ENCODE measurements around the gene DHDDS.

The DHDDS gene

DNA sequence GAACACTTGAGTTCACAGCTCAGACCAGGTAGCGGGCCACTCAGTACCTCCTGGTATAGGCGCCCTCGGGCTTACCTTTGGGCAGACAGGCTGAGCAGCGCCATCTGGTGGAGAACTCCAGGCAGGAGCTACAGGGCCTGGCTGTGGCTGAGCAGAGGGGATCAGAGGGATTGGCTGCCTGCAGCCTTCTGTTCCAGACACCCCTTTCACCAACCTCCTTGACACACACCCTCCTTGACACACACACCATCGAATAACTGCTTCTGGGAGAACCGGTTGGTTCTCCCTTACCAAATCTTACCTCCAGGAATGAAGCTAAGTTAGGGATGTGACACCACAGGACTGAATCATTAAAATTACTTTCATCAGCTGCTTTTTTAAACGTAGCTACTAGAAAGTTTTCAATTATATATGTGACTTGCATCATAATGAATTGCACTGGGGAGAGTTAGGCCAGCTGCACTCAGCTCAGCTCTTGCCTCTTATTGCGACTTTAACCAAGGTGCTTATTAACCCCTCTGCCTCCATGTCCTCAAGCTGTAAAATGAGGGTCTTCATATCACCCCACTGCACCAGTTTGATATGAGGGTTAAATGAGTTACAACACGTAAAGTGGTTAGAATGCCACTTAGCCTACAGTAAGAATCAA is 14.9 kb upstream of the DHDDS start:
- H3K9me3 ChIP-seq (ENCODE audit: control insufficient read depth, low read length): no peaks in the 10 kb centered on the region
- no peaks in the 10 kb centered on the region for H3K4me1 ChIP-seq (ENCODE audit: control insufficient read depth, insufficient read depth, low read length, poor library complexity, severe bottlenecking)
- H3K36me3 ChIP-seq (ENCODE audit: control insufficient read depth, insufficient read depth, low read length): no peaks in the 10 kb centered on the region
- no peak overlapping the region for H3K4me3 ChIP-seq (ENCODE audit: insufficient read depth, low read depth, low read length, poor library complexity, severe bottlenecking)
- H3K27me3 ChIP-seq (replicated peaks; ENCODE audit: control insufficient read depth, insufficient read depth, low read length, poor library complexity, severe bottlenecking): peaks cover 6% of the 10 kb centered on the region
- no peak overlapping the region for H3K27ac ChIP-seq (ENCODE audit: insufficient read depth, low read length, poor library complexity, severe bottlenecking)
- peak; percentile 62 to 77 (median 65) for DNase-seq

DNA sequence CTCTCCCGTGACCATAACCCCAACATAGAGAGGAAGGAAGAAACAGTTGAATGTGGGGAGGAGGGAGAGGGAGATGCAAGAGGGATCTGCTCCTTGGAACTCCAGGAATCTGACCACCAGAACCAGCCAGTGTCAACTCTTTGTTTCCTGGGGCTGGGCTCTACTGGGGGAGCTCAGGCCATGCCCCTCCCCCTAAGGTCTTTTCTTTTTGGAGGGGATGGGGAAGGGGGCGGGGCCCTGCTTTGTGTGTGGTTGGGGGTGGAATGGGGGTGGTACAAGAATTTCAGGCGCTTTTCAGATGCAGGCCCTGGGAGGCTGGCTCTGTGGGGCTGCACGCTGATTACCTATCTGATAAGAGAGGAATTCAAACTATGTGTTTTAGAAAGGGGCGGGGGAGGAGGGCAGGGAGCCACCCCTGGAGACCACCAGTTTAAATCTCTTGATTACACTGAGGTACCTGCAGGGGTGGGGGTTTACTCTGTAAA is 13.2 kb upstream of the DHDDS start:
- no peak for DNase-seq
- H3K27me3 ChIP-seq (replicated peaks; ENCODE audit: control insufficient read depth, insufficient read depth, low read length, poor library complexity, severe bottlenecking): no peaks in the 10 kb centered on the region
- no peak overlapping the region for H3K27ac ChIP-seq (ENCODE audit: insufficient read depth, low read length, poor library complexity, severe bottlenecking)
- H3K36me3 ChIP-seq (ENCODE audit: control insufficient read depth, insufficient read depth, low read length): no peaks in the 10 kb centered on the region
- H3K9me3 ChIP-seq (ENCODE audit: control insufficient read depth, low read length): no peaks in the 10 kb centered on the region
- H3K4me3 ChIP-seq (ENCODE audit: insufficient read depth, low read depth, low read length, poor library complexity, severe bottlenecking): no peak overlapping the region
- no peaks in the 10 kb centered on the region for H3K4me1 ChIP-seq (ENCODE audit: control insufficient read depth, insufficient read depth, low read length, poor library complexity, severe bottlenecking)

DNA sequence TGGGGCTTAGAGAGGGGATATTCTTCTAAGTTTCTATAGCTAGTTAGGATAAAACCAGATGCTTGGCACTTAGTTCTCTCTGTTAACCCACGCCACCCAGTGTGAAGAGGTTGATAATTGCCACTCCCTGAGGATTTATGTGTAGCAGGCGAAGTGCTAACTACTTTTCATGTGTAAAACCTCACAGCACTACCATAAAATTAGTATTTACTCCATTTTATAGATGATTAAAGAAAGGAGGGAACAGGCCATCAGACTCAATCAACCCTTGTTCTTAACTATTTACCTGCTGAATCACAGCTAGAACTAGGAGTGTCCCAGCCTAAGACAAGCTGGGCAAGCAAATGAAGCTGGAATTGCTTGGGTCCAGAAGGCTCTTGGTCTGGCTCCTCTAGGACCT is 12.6 kb upstream of the DHDDS start:
- no peaks in the 10 kb centered on the region for H3K4me1 ChIP-seq (ENCODE audit: control insufficient read depth, insufficient read depth, low read length, poor library complexity, severe bottlenecking)
- no peak overlapping the region for H3K4me3 ChIP-seq (ENCODE audit: insufficient read depth, low read depth, low read length, poor library complexity, severe bottlenecking)
- no peak for DNase-seq
- H3K36me3 ChIP-seq (ENCODE audit: control insufficient read depth, insufficient read depth, low read length): no peaks in the 10 kb centered on the region
- H3K27me3 ChIP-seq (replicated peaks; ENCODE audit: control insufficient read depth, insufficient read depth, low read length, poor library complexity, severe bottlenecking): no peaks in the 10 kb centered on the region
- no peaks in the 10 kb centered on the region for H3K9me3 ChIP-seq (ENCODE audit: control insufficient read depth, low read length)
- H3K27ac ChIP-seq (ENCODE audit: insufficient read depth, low read length, poor library complexity, severe bottlenecking): no peak overlapping the region

DNA sequence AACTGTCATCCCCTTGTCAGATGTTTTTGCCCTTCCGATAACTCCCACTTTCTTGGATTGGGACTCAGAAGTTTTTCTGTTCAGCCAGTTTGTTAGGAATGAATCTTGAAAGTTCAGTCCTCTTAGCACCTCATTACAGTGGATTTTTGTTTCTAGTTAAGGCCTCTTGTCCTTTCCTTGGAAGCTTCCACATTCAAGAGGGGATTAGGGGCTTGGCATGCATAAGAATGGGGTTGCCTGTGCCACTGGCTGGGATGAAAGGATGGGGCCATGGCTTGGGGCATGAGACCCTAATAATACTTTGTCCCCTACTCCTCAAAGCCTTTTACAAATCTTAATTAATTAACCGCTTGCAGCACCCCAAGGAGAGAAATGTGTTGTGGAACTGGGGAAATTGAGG is 2.4 kb upstream of the DHDDS start:
- no peak for DNase-seq
- no peak overlapping the region for H3K27ac ChIP-seq (ENCODE audit: insufficient read depth, low read length, poor library complexity, severe bottlenecking)
- H3K4me1 ChIP-seq (ENCODE audit: control insufficient read depth, insufficient read depth, low read length, poor library complexity, severe bottlenecking): peaks cover 19% of the 10 kb centered on the region
- H3K9me3 ChIP-seq (ENCODE audit: control insufficient read depth, low read length): no peaks in the 10 kb centered on the region
- H3K27me3 ChIP-seq (replicated peaks; ENCODE audit: control insufficient read depth, insufficient read depth, low read length, poor library complexity, severe bottlenecking): no peaks in the 10 kb centered on the region
- H3K36me3 ChIP-seq (ENCODE audit: control insufficient read depth, insufficient read depth, low read length): peaks cover 6% of the 10 kb centered on the region
- no peak overlapping the region for H3K4me3 ChIP-seq (ENCODE audit: insufficient read depth, low read depth, low read length, poor library complexity, severe bottlenecking)

DNA sequence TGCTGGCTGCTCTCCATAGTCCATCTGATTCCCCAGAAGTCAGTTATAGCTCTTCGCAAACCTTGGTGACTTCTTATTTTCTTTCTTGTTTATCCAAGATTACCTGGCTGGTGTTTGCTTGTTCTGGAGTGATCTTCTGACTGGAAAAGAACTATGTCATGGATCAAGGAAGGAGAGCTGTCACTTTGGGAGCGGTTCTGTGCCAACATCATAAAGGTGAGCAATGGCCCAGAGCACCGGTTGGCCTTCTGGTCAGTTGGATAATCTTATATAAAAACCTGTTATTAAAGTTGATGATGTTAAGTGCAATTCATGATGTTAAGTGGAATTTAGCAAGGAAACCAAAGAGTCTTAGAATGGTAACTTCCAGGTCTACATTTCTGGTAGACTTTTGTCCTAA is 672 bp downstream of the DHDDS start:
- Histone ChIP-seq H3K27me3 (replicated peaks; ENCODE audit: control insufficient read depth, insufficient read depth, low read length, poor library complexity, severe bottlenecking) (no peaks in the 10 kb centered on the region), H3K27ac (ENCODE audit: insufficient read depth, low read length, poor library complexity, severe bottlenecking) (peak overlapping the region; percentile 61), H3K9me3 (ENCODE audit: control insufficient read depth, low read length) (no peaks in the 10 kb centered on the region), H3K4me3 (ENCODE audit: insufficient read depth, low read depth, low read length, poor library complexity, severe bottlenecking) (peak overlapping the region; percentile 56), H3K36me3 (ENCODE audit: control insufficient read depth, insufficient read depth, low read length) (peaks cover 22% of the 10 kb centered on the region), H3K4me1 (ENCODE audit: control insufficient read depth, insufficient read depth, low read length, poor library complexity, severe bottlenecking) (peaks cover 19% of the 10 kb centered on the region)
- no peak for DNase-seq

DNA sequence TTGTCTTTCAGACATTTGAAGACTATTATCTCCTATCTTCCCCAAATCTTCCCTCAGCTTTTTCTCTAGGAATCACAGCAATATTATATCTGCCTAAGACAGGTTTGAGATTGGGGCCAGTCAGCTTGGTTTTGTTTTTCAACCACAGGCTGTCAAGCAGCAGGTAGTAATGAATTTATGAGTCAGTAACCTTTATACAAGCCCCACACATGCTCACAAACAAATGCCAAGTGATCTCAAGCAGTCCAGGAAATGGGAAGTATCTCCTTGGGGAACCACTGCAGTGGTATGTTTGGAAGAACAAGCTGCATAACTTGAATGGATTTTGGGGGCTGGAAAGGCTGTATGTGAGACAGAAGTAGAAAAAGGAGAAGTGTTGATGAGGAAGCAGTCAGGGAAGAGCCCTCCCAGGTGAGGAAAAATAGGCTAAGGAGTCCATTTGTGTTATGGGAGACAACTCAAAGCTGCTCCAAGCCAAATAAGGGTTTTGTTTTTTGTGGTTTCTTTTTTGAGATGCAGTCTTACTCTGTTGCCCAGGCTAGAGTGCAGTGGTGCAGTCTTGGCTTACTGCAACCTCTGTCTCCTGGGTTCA is 2.1 kb downstream of the DHDDS start:
- H3K9me3 ChIP-seq (ENCODE audit: control insufficient read depth, low read length): no peaks in the 10 kb centered on the region
- peaks cover 19% of the 10 kb centered on the region for H3K4me1 ChIP-seq (ENCODE audit: control insufficient read depth, insufficient read depth, low read length, poor library complexity, severe bottlenecking)
- H3K27ac ChIP-seq (ENCODE audit: insufficient read depth, low read length, poor library complexity, severe bottlenecking): no peak overlapping the region
- no peak overlapping the region for H3K4me3 ChIP-seq (ENCODE audit: insufficient read depth, low read depth, low read length, poor library complexity, severe bottlenecking)
- peaks cover 35% of the 10 kb centered on the region for H3K36me3 ChIP-seq (ENCODE audit: control insufficient read depth, insufficient read depth, low read length)
- no peaks in the 10 kb centered on the region for H3K27me3 ChIP-seq (replicated peaks; ENCODE audit: control insufficient read depth, insufficient read depth, low read length, poor library complexity, severe bottlenecking)
- no peak for DNase-seq

DNA sequence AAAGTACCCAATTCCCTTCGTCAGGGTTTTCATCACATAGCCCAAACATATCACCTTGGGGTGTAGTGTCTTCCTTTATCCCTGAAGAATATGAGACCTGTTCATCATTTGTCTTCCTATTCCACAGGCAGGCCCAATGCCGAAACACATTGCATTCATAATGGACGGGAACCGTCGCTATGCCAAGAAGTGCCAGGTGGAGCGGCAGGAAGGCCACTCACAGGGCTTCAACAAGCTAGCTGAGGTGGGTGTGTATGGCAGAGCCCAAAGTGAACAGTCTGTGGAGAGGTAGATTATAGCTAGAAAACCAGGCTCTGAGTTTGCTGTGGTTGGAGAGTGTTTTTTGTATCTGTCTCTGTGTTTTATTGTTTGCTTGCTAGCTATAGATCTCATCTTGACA is 5.9 kb downstream of the DHDDS start:
- no peaks in the 10 kb centered on the region for H3K27me3 ChIP-seq (replicated peaks; ENCODE audit: control insufficient read depth, insufficient read depth, low read length, poor library complexity, severe bottlenecking)
- peaks cover 56% of the 10 kb centered on the region for H3K36me3 ChIP-seq (ENCODE audit: control insufficient read depth, insufficient read depth, low read length)
- no peak overlapping the region for H3K27ac ChIP-seq (ENCODE audit: insufficient read depth, low read length, poor library complexity, severe bottlenecking)
- no peaks in the 10 kb centered on the region for H3K9me3 ChIP-seq (ENCODE audit: control insufficient read depth, low read length)
- peaks cover 5% of the 10 kb centered on the region for H3K4me1 ChIP-seq (ENCODE audit: control insufficient read depth, insufficient read depth, low read length, poor library complexity, severe bottlenecking)
- DNase-seq: no peak
- H3K4me3 ChIP-seq (ENCODE audit: insufficient read depth, low read depth, low read length, poor library complexity, severe bottlenecking): no peak overlapping the region

DNA sequence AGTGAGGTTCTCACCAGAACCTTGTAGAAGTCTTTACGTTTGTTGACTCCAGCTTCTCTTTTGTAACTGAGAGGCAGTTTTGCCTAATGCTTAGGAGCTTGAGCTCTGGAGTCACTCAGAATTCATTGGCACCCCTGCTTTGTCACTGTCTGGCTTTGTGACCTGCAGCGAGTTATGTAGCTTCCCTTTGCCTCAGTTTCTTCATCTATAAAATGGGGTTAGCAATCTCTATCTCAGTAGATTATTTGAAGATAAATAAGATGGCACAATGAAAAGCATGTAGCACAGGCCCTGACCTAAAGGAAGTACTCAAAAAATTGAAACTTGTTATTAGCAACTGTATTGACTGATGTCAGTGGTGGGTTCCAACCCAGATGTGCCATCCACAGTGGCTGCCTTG is 8.1 kb downstream of the DHDDS start:
- Histone ChIP-seq H3K36me3 (ENCODE audit: control insufficient read depth, insufficient read depth, low read length) (peaks cover 67% of the 10 kb centered on the region), H3K27me3 (replicated peaks; ENCODE audit: control insufficient read depth, insufficient read depth, low read length, poor library complexity, severe bottlenecking) (no peaks in the 10 kb centered on the region), H3K4me1 (ENCODE audit: control insufficient read depth, insufficient read depth, low read length, poor library complexity, severe bottlenecking) (no peaks in the 10 kb centered on the region), H3K4me3 (ENCODE audit: insufficient read depth, low read depth, low read length, poor library complexity, severe bottlenecking) (no peak overlapping the region), H3K27ac (ENCODE audit: insufficient read depth, low read length, poor library complexity, severe bottlenecking) (no peak overlapping the region), H3K9me3 (ENCODE audit: control insufficient read depth, low read length) (no peaks in the 10 kb centered on the region)
- DNase-seq: no peak

DNA sequence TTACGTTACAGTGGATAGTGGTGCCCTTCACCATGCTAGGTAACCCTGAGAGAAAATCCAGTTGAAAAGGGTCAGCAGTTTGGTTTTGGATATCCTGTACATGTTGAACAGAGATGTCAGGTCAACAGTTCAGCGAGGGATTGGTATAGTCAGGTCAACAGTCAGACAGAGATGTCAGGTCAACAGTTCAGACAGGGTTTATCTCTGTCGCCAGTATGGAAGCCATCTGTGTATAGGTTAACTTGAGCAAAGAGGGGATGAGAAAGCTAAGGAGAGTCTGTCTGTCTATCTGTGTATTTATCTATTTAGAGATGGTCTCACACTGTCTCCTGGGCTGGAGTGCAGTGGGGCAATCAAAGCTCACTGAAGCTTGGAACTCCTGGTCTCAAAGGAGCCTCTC is 17.7 kb downstream of the DHDDS start:
- H3K36me3 ChIP-seq (ENCODE audit: control insufficient read depth, insufficient read depth, low read length): peaks cover 32% of the 10 kb centered on the region

DNA sequence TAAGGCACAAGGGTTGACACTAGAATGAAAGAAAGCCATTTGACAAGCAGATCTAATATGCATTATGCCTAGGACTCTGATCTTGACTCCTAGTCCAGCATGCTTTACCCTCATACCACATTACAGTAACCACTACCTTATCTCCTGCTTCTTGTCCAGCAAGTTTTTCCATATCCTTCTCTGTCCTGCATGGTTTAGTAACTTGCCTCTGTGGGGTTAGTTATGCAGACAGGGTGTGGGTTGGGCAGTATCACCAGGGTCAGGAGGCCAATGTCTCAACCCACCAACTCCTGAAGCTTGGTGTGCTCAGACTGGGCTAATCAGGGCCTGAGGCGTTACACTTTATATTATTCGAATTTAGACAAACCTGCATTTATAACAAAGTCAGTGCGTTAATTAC is 18.8 kb downstream of the DHDDS start:
- DNase-seq: no peak
- no peaks in the 10 kb centered on the region for H3K27me3 ChIP-seq (replicated peaks; ENCODE audit: control insufficient read depth, insufficient read depth, low read length, poor library complexity, severe bottlenecking)
- no peak overlapping the region for H3K4me3 ChIP-seq (ENCODE audit: insufficient read depth, low read depth, low read length, poor library complexity, severe bottlenecking)
- no peak overlapping the region for H3K27ac ChIP-seq (ENCODE audit: insufficient read depth, low read length, poor library complexity, severe bottlenecking)
- H3K4me1 ChIP-seq (ENCODE audit: control insufficient read depth, insufficient read depth, low read length, poor library complexity, severe bottlenecking): no peaks in the 10 kb centered on the region
- H3K9me3 ChIP-seq (ENCODE audit: control insufficient read depth, low read length): no peaks in the 10 kb centered on the region
- H3K36me3 ChIP-seq (ENCODE audit: control insufficient read depth, insufficient read depth, low read length): peaks cover 33% of the 10 kb centered on the region

More for the DNA sequence above, 17.7 kb downstream of the DHDDS start:
- Histone ChIP-seq H3K27ac (ENCODE audit: insufficient read depth, low read length, poor library complexity, severe bottlenecking) (no peak overlapping the region), H3K9me3 (ENCODE audit: control insufficient read depth, low read length) (no peaks in the 10 kb centered on the region), H3K4me1 (ENCODE audit: control insufficient read depth, insufficient read depth, low read length, poor library complexity, severe bottlenecking) (no peaks in the 10 kb centered on the region), H3K27me3 (replicated peaks; ENCODE audit: control insufficient read depth, insufficient read depth, low read length, poor library complexity, severe bottlenecking) (no peaks in the 10 kb centered on the region), H3K4me3 (ENCODE audit: insufficient read depth, low read depth, low read length, poor library complexity, severe bottlenecking) (no peak overlapping the region)
- no peak for DNase-seq
